Stimulated activated CD8-positive, alpha-beta memory T cell treated with anti-CD3 and anti-CD28 coated beads, Interleukin-12 subunit alpha, Interleukin-12 subunit beta, amount 100 ng/mL, for 4 hours (primary cell): ENCODE data around the gene CNTNAP2.
A peak's percentile ranks its signal among the peaks of the same experiment; 100 is the strongest.

Experiments
- DNase-seq: peaks from one replicate; pipeline ENCODE4 v3.0.0-alpha.2; 2020; ENCODE audit warnings: low read depth

CNTNAP2 gene

GRCh38 chr7:148214101-148214500 is 2097.5 kb downstream of the CNTNAP2 start:
- DNase-seq = no peak

- DNase-seq = no peak
These were observed 2102.0 kb downstream of the CNTNAP2 start for GRCh38 chr7:148218603-148219002.

GRCh38 chr7:148222721-148223120 is 2106.1 kb downstream of the CNTNAP2 start:
- no peak for DNase-seq

GRCh38 chr7:148223160-148223559 is 2106.6 kb downstream of the CNTNAP2 start:
- DNase-seq = no peak

DNA sequence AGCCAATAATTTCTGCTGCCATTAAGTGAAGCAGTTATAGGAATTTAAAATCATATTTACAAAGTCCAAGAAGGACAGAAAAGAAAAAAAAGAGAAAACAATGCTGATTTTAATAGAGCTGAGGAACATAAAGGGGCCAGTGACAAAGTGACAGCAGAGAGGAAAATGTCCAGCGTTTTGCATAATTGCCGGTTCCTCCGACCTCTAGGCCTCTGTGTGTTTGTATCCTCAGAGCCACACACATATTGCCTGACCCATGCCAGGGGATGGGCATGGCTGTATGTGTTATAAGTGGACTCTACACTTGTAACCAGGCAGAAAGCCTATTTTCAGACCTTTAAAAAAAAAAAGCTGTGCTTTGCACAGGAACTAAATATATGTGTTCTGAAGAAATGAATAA is 2107.1 kb downstream of the CNTNAP2 start:
- no peak for DNase-seq

- no peak for DNase-seq
These were observed 2113.7 kb downstream of the CNTNAP2 start for GRCh38 chr7:148230296-148230695.

DNA sequence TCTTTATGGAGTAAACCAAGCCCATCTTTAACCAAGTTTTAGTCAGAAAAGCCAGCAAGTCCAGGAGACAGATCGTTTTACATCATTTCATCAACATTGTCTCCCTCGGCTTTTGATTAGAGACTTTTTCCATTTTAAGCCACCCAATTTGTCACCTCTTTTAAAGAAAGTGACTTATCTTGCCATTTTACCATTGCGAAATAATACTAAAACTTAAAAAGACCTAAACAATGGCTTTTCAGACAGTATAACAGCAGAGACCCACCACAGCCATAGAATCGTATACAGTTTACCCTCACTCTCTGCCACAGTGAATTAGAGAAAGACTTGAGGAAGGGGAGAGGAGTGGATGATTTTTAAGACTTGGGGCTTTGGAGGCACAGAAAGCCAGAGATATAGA is 2114.3 kb downstream of the CNTNAP2 start:
- DNase-seq = no peak

DNA sequence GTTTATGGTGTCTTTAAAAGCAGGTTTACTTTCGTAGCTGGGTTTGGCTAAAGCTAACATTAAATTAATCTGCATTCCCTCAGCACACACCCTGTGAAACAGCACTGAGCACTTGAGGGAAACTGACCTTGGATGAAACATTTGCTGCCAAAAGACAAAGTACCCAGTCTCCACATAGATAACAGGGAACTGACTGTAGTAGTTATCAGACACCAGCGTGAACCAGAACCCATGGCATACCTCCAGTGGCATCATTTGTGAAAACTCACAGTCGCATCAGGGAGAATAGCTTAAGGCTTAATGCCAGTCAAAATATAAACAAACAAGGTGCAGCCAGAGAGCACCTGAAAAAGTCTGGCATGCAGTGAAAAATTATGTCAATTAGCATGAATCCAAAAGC is 2116.2 kb downstream of the CNTNAP2 start:
- no peak for DNase-seq

DNA sequence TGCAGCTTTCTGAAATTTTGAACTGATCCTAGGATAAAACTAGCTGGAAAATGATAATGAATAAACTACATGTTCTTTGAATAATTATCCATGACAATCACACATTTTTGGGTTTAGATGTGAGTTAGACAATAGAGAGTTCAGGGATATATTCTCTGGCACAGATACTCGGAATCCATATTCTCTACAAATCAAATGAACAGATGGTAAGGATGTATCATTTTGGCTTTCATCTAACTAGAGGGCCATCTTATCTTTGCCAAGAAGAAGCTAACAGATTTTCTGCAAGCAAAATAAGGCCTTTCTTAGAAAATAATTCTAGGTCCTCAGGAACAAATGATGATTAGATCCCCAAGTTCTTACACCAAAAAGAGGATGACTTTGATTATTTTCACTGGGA is 2118.1 kb downstream of the CNTNAP2 start:
- no peak for DNase-seq

GRCh38 chr7:148238761-148239325 is 2122.2 kb downstream of the CNTNAP2 start:
- DNase-seq = no peak

DNA sequence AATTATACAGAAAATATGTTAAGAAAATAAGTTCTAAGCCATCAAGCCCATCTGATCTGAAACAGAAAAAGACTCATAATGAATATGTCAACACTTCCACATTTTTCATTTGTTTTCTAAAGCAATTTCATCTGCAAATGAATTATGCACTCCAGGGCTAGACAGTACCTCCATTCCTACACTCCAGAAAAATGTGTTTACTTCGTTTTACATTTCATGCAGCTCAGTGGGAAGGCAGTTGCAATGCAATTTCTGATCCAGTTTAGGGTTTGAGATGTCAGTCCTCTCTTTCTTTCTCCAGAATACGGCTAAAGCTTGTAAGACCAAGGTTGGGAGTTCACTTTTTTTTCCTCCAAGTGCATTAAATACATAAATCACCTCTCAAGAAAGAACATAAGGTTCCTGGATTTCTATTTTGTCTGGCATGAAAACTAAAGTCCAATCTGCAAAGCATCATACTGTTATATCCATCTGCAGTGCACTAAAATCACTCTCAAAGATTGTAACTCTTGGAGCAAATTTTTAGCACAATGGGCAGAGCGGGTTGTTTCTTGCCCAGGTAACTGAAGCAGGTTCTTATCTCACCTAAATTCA is 2125.2 kb downstream of the CNTNAP2 start:
- DNase-seq = no peak

DNA sequence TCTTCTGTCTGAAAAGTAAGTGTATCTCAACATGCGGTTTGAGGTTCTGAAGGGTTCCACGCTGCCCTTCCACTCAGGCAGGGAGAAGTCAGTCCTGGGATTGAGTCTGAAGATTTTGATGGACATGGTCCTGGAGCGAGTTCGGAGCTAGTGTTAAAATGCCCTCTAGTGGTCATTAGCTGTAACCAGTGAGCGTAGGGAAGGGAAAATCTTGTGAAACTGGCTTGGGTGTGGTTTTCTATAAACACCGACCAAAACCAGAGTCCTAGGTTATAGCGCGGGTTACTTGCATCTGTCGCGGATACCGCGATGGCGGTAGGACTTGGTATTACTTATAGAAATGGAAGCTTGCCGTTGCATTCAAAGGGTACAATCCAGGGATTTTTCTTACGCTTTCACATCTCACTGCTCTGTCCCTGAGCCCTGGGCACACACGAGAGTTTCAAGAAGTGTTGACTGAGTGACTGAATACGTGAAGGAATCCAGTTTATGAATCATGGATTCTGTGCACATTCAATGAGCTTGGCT is 2125.8 kb downstream of the CNTNAP2 start:
- no peak for DNase-seq

GRCh38 chr7:148245381-148245780 is 2128.8 kb downstream of the CNTNAP2 start:
- no peak for DNase-seq

DNA sequence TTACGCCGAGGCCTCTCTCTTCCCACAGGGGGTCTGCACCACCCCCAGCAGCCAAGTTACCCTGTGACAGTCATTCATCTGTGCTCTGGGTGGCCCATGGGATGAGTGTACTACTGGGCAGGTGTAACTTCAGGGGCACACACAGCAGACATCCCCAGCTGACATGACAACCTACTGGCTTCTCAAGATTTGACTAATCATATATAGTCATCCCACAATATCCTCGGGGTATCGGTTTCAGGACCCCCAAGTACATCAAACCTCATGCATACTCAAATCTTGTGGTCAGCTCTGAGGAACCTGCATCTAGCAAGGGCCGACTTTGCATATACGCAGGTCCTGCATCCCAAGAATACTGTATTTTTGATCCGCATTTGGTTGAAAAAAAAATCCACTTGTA is 2137.0 kb downstream of the CNTNAP2 start:
- DNase-seq = no peak

GRCh38 chr7:148255333-148255732 is 2138.7 kb downstream of the CNTNAP2 start:
- DNase-seq = no peak

- DNase-seq = no peak
These were observed 2139.8 kb downstream of the CNTNAP2 start for GRCh38 chr7:148256433-148256832.

DNA sequence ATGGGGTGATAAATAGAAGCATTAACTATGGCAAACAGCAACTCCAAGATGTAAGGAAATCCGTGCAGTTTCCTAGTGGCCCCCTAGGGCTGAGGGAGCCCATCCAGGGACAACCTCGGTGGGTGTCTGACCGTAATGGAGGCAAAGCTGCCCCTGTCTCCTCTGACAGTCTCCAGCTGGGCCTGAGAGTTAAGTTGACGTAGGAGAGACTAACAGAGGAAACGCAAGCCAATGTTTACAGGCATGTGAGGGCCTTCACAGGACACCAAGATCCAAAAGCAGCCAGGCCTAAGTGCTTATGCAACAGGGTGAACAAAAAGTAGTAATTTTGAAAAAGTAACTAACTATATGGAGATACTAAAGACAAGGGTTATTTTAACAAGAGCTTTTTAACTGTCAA is 2144.0 kb downstream of the CNTNAP2 start:
- DNase-seq = no peak

GRCh38 chr7:148261523-148261922 is 2144.9 kb downstream of the CNTNAP2 start:
- DNase-seq = no peak

DNA sequence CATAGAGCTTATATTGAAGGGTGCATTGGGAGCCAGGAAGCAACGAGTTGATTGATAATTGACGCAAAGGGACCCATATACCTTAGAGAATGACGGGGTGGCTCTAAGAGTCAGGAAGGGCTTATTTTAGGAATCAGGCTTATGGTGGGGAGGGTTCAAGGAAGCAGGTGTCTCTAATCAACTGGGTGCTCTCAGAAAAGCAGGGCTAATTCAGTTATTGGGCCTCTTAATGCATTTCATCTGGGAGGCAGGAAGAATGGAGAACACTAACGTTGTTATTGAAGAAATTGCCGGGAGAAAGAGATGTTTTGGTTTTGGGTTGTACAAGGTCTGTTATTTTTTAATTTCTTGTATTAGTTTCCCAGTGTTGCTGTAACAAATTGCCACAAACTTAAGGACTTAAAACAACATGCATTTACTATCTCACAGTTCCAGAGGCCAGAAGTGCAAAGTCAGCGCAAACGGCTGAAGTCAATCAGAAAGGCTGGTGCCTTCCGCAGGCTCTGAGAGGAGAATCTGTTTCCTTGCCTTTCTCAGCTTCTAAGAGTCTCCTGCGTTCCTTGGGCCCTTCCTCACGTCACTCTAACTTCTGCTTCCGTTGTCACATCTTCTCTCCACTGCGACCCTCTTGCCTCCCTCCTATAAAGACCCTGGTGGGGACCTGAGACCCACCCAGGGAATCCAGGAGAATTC is 2145.5 kb downstream of the CNTNAP2 start:
- no peak for DNase-seq

DNA sequence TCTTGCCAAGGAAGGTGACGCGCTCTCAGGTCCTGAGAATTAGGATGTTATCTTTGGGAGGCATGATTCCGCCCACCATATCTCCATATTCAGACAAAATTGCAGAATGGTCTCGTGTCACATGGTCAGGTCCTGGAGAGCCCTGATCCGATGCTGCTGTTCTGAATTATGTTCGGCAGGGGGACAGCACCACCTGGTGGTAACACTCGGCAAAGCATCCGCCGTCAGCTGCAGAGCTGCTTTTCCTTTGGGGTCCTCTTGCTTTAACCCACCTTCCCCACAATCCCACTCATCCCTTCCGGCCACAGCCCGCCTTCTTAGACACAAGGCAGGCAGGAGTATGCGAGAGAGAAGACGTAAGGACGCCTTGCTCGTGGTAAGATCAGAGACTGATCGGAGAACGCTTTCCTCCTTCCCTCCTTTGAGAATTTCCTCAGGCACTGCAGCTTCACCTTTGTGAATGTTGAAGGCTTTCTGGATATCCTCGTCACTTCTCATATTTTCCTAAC is 2146.2 kb downstream of the CNTNAP2 start:
- DNase-seq = peak; percentile 12

DNA sequence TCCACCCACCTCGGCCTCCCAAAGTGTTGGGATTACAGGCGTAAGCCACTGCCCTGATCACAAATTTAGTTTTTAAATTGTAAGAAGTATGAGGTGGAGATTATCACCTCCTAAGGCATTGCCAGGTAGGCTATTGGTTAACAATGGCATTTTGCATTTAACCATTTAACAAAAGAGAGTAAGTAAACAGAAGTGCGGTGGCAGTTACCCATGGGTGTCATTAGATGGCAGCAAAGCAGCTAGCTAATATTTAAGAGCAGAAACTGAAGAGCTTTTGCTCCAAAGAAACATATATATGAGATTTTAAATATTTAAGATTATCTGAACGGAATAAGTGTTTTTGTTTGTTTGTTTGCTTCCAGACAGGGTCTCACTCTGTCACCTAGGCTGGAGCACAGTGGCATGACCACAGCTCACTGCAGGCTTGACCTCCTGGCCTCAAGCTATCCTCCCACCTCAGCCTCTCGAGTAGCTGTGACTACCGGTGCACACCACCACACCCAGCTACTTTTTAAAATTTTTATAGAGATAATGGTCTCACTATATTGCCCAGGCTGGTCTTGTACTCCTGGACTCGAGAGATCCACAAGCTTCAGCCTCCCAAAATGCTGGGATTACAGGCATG is 2148.4 kb downstream of the CNTNAP2 start:
- no peak for DNase-seq

DNA sequence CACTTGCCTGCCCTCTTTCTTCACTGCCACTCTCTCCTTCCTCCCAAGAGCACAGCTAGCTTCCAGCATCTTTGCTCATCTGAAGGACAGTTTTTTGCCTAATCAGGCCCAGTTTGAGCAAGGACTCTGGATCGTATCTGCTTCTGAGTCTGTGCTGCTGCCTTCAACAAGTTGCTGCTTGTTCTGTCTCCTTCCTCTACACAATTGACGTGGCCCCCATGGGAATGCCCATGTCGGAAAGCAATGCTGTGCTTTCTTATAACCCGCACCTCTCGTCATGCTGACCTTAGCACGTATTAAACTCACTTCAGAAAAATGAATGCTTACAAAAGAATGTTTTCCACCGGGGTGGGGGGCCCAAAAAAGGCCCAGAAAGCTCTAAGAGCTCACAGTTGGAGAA is 2149.3 kb downstream of the CNTNAP2 start:
- DNase-seq = no peak

GRCh38 chr7:148266795-148267194 is 2150.2 kb downstream of the CNTNAP2 start:
- DNase-seq = no peak
